Measurements from ENCODE around the gene PHOX2A. TPM values are rescaled to one million over a fixed set of nuclear protein-coding genes. Genes with fewer than 3 reads are reported as not detected.
"Not testable (repeated sequence)": the region's sequence is repeated elsewhere in the genome, so short reads cannot be mapped to it uniquely, and the experiment has no call there.

The PHOX2A gene
- total RNA-seq, 1 donor from 2014 or later = not detected

- no peak within 1 kb of the TSS for H3K27ac ChIP-seq (ENCODE audit: low read depth, low read length)
- no peak within 1 kb of the TSS for H3K9ac ChIP-seq (ENCODE audit: low read length)
- H3K4me3 ChIP-seq (ENCODE audit: insufficient read depth, low read depth, low read length) = no peak within 1 kb of the TSS
- no peaks in the 10 kb centered on the region for H4K20me1 ChIP-seq (ENCODE audit: insufficient read depth, low read length)
- DNase-seq (ENCODE audit: low read depth) (no peak), FAIRE-seq (no peak)
- H3K4me3 Mint-ChIP-seq (ENCODE audit: unreplicated experiment) = no peak within 1 kb of the TSS
- H3K79me2 ChIP-seq (ENCODE audit: insufficient read depth, low read length) = no peaks in the 10 kb centered on the region
- peaks cover 23% of the 10 kb centered on the region for H3K27me3 ChIP-seq (ENCODE audit: insufficient read depth, low read length)
- H3K36me3 ChIP-seq (ENCODE audit: insufficient read depth, low read length) = no peaks in the 10 kb centered on the region
- no peaks in the 10 kb centered on the region for H3K4me1 ChIP-seq (ENCODE audit: insufficient read depth, low read length)
- no peaks in the 10 kb centered on the region for H3K4me1 Mint-ChIP-seq (ENCODE audit: low read depth, unreplicated experiment)
- no peak within 1 kb of the TSS for H2AFZ ChIP-seq (ENCODE audit: low read depth, low read length)
- H3K36me3 Mint-ChIP-seq (ENCODE audit: low read depth, unreplicated experiment) = no peaks in the 10 kb centered on the region
- H3K27me3 Mint-ChIP-seq (ENCODE audit: low read depth, unreplicated experiment) = peaks cover 38% of the 10 kb centered on the region
- H3K4me2 ChIP-seq (ENCODE audit: low read length) = no peak within 1 kb of the TSS
- H3K9me3 ChIP-seq (ENCODE audit: insufficient read depth, low read depth, low read length) = no peaks in the 10 kb centered on the region
- H3K27ac Mint-ChIP-seq (ENCODE audit: unreplicated experiment) = no peak within 1 kb of the TSS
- H3K9me3 Mint-ChIP-seq (ENCODE audit: unreplicated experiment) = peaks cover 4% of the 10 kb centered on the region
- TF ChIP-seq EZH2 (IDR thresholded peaks at IDR 0.05; ENCODE audit: insufficient read depth, low read length) (no peak), CTCF (IDR thresholded peaks at IDR 0.05; ENCODE audit: insufficient read depth, low read depth, low read length) (no peak)
These were observed 27.3 kb downstream of the PHOX2A start, which contains the start of gene FOLR2 for GRCh38 chr11:72216638-72217037. Gene FOLR2 (plus strand): TSS chr11:72216794. CDS start chr11:72218585, 1,791 bp downstream.

GRCh38 chr11:72209101-72209500 lies 34.9 kb downstream of the PHOX2A start:
- no peak overlapping the region for H3K4me2 ChIP-seq (ENCODE audit: low read length)
- no peak overlapping the region for H3K9ac ChIP-seq (ENCODE audit: low read length)
- H3K36me3 Mint-ChIP-seq (ENCODE audit: low read depth, unreplicated experiment) = peaks cover 2% of the 10 kb centered on the region
- H3K27me3 ChIP-seq (ENCODE audit: insufficient read depth, low read length) = peaks cover 7% of the 10 kb centered on the region
- H3K4me1 Mint-ChIP-seq (ENCODE audit: low read depth, unreplicated experiment) = no peaks in the 10 kb centered on the region
- no peaks in the 10 kb centered on the region for H3K4me1 ChIP-seq (ENCODE audit: insufficient read depth, low read length)
- peaks cover 15% of the 10 kb centered on the region for H3K9me3 Mint-ChIP-seq (ENCODE audit: unreplicated experiment)
- no peaks in the 10 kb centered on the region for H3K9me3 ChIP-seq (ENCODE audit: insufficient read depth, low read depth, low read length)
- no peaks in the 10 kb centered on the region for H3K79me2 ChIP-seq (ENCODE audit: insufficient read depth, low read length)
- H3K27ac ChIP-seq (ENCODE audit: low read depth, low read length) = no peak overlapping the region
- no peak for DNase-seq (ENCODE audit: low read depth)
- H3K27me3 Mint-ChIP-seq (ENCODE audit: low read depth, unreplicated experiment) = peaks cover 6% of the 10 kb centered on the region
- no peaks in the 10 kb centered on the region for H3K36me3 ChIP-seq (ENCODE audit: insufficient read depth, low read length)
- H2AFZ ChIP-seq (ENCODE audit: low read depth, low read length) = no peak overlapping the region
- H3K4me3 Mint-ChIP-seq (ENCODE audit: unreplicated experiment) = no peak overlapping the region
- no peaks in the 10 kb centered on the region for H4K20me1 ChIP-seq (ENCODE audit: insufficient read depth, low read length)
- no peak overlapping the region for H3K27ac Mint-ChIP-seq (ENCODE audit: unreplicated experiment)
- H3K4me3 ChIP-seq (ENCODE audit: insufficient read depth, low read depth, low read length) = no peak overlapping the region
- TF ChIP-seq EZH2 (IDR thresholded peaks at IDR 0.05; ENCODE audit: insufficient read depth, low read length) = no peak
- TF ChIP-seq CTCF (IDR thresholded peaks at IDR 0.05; ENCODE audit: insufficient read depth, low read depth, low read length) = no peak
- no peak for FAIRE-seq

GRCh38 chr11:72208281-72208680 lies 35.7 kb downstream of the PHOX2A start:
- Histone ChIP-seq H3K27ac (ENCODE audit: low read depth, low read length) (no peak overlapping the region), H3K36me3 (ENCODE audit: insufficient read depth, low read length) (no peaks in the 10 kb centered on the region), H3K9ac (ENCODE audit: low read length) (no peak overlapping the region), H3K9me3 (ENCODE audit: insufficient read depth, low read depth, low read length) (no peaks in the 10 kb centered on the region), H3K4me1 (ENCODE audit: insufficient read depth, low read length) (no peaks in the 10 kb centered on the region), H2AFZ (ENCODE audit: low read depth, low read length) (no peak overlapping the region), H3K79me2 (ENCODE audit: insufficient read depth, low read length) (no peaks in the 10 kb centered on the region), H3K4me3 (ENCODE audit: insufficient read depth, low read depth, low read length) (no peak overlapping the region), H3K27me3 (ENCODE audit: insufficient read depth, low read length) (peaks cover 6% of the 10 kb centered on the region), H4K20me1 (ENCODE audit: insufficient read depth, low read length) (no peaks in the 10 kb centered on the region), H3K4me2 (ENCODE audit: low read length) (no peak overlapping the region)
- FAIRE-seq = no peak
- no peak overlapping the region for H3K4me3 Mint-ChIP-seq (ENCODE audit: unreplicated experiment)
- no peaks in the 10 kb centered on the region for H3K4me1 Mint-ChIP-seq (ENCODE audit: low read depth, unreplicated experiment)
- H3K36me3 Mint-ChIP-seq (ENCODE audit: low read depth, unreplicated experiment) = peaks cover 2% of the 10 kb centered on the region
- peaks cover 2% of the 10 kb centered on the region for H3K27me3 Mint-ChIP-seq (ENCODE audit: low read depth, unreplicated experiment)
- no peak for TF ChIP-seq EZH2 (IDR thresholded peaks at IDR 0.05; ENCODE audit: insufficient read depth, low read length)
- TF ChIP-seq CTCF (IDR thresholded peaks at IDR 0.05; ENCODE audit: insufficient read depth, low read depth, low read length) = no peak
- H3K27ac Mint-ChIP-seq (ENCODE audit: unreplicated experiment) = no peak overlapping the region
- H3K9me3 Mint-ChIP-seq (ENCODE audit: unreplicated experiment) = peaks cover 15% of the 10 kb centered on the region
- DNase-seq (ENCODE audit: low read depth) = no peak

GRCh38 chr11:72206794-72207193 lies 37.2 kb downstream of the PHOX2A start:
- H3K27me3 Mint-ChIP-seq (ENCODE audit: low read depth, unreplicated experiment); H3K4me3 Mint-ChIP-seq (ENCODE audit: unreplicated experiment); H3K4me2 ChIP-seq (ENCODE audit: low read length); H3K9ac ChIP-seq (ENCODE audit: low read length); FAIRE-seq; H4K20me1 ChIP-seq (ENCODE audit: insufficient read depth, low read length); H3K4me1 Mint-ChIP-seq (ENCODE audit: low read depth, unreplicated experiment); H3K27ac ChIP-seq (ENCODE audit: low read depth, low read length); H2AFZ ChIP-seq (ENCODE audit: low read depth, low read length); H3K79me2 ChIP-seq (ENCODE audit: insufficient read depth, low read length); H3K27me3 ChIP-seq (ENCODE audit: insufficient read depth, low read length); H3K27ac Mint-ChIP-seq (ENCODE audit: unreplicated experiment); H3K36me3 ChIP-seq (ENCODE audit: insufficient read depth, low read length); H3K4me3 ChIP-seq (ENCODE audit: insufficient read depth, low read depth, low read length); DNase-seq (ENCODE audit: low read depth); H3K36me3 Mint-ChIP-seq (ENCODE audit: low read depth, unreplicated experiment); H3K9me3 ChIP-seq (ENCODE audit: insufficient read depth, low read depth, low read length); H3K4me1 ChIP-seq (ENCODE audit: insufficient read depth, low read length): not testable (repeated sequence)
- H3K9me3 Mint-ChIP-seq (ENCODE audit: unreplicated experiment) = peaks cover 15% of the 10 kb centered on the region
